GM21717 (cell line): ENCODE data around the gene TBC1D22B.

Source experiments
- ATAC-seq: cut with Tn5 transposase; IDR thresholded peaks from one replicate; pipeline ENCODE4 v1.9.1; 2021; ENCODE audit warnings: mild to moderate bottlenecking, moderate library complexity; ENCODE audit not compliant: unreplicated experiment

Gene TBC1D22B

GRCh38 chr6:37352384-37352783, 94.8 kb downstream of the TBC1D22B start:
- ATAC-seq, result no peak

- ATAC-seq, result peak; percentile 81
Measured at GRCh38 chr6:37353761-37354525, 96.4 kb downstream of the TBC1D22B start, which contains the start of gene RNF8. RNF8 (plus strand) TSS chr6:37353983; CDS start chr6:37354165, 182 bp downstream.

- peak; percentile 12 for ATAC-seq
Measured at GRCh38 chr6:37354526-37355384, 97.2 kb downstream of the TBC1D22B start.

DNA sequence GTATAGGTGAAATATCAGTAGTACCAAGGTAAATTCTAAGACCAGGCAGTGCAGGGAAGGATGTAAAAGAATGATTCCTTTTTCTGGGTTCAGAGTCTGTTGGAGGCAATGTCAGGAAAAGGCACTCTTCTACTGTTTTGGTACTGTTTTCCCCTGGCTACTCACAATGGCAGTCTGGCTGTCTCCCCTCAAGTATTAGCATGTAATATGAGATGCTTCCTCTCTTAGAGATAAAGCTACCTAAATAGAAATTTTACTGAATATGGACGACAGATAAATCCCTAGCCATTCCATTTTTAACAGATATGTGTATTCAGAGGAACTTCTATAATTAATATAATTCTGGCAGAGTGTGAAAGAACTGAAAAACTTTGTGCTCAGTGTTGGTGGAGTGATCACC, 99.7 kb downstream of the TBC1D22B start:
- no peak for ATAC-seq

GRCh38 chr6:37357860-37358259, 100.3 kb downstream of the TBC1D22B start:
- ATAC-seq, result no peak

- ATAC-seq, result no peak
Measured at GRCh38 chr6:37359039-37359438, 101.5 kb downstream of the TBC1D22B start.

DNA sequence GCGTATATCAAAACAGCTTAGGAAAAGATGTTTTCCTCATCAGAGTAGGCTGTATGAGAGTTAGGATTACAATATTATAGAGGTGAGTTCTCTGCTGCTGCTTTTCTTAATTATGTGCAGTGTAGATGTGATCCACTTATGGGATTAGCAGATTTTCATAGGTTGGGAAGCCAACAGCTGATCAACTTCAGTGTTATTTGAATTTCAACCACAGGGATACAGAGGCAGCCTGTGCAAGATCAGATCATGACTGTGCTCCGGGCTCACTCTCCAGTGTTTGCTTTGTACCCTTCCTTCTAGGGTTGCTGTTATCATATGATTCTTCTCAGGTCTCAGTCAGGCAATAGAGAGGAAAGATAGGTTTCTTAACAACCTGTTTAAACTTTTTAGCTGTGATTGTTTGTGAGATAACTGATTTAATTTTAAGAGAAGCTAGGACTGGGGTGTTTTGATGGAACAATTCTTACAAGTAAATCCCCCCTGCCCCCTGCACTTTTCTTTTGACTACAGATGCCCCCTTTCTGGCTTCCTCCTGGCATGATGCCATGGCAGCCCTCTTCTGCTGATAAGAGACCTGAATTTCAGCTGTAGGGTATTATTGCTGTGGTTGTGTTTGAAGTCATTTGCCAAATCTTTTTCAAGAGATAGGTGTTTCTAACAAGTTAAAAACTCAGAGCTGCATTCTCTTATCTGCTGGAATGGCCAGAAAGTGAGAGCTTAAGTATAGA, 104.7 kb downstream of the TBC1D22B start:
- ATAC-seq, result no peak

GRCh38 chr6:37365791-37366190, 108.2 kb downstream of the TBC1D22B start:
- no peak for ATAC-seq

- ATAC-seq, result no peak
Measured at GRCh38 chr6:37366910-37367309, 109.3 kb downstream of the TBC1D22B start.

GRCh38 chr6:37368961-37369320, 111.4 kb downstream of the TBC1D22B start:
- no peak for ATAC-seq

- no peak for ATAC-seq
Measured at GRCh38 chr6:37369321-37370201, 112.0 kb downstream of the TBC1D22B start.

- ATAC-seq, result no peak
Measured at GRCh38 chr6:37371154-37372083, 113.8 kb downstream of the TBC1D22B start.

DNA sequence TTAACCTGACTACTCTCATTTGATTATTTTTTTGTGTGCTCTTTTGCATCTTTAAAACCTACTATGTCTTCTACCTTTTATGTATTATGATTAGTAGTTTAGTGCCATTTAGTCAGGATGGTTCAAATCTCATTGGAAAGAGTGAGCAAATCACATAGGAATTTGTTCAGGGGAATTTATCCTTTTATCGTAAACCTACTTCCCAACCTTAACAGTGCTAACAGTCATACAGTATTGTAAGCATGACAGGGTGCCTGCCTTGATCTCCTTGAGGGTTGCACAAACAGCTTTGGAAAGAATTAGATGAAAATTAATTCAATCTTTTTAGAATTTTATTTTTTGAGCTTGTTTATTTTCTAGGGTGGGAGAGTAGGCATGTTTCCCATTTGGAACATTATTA, 114.5 kb downstream of the TBC1D22B start:
- no peak for ATAC-seq

DNA sequence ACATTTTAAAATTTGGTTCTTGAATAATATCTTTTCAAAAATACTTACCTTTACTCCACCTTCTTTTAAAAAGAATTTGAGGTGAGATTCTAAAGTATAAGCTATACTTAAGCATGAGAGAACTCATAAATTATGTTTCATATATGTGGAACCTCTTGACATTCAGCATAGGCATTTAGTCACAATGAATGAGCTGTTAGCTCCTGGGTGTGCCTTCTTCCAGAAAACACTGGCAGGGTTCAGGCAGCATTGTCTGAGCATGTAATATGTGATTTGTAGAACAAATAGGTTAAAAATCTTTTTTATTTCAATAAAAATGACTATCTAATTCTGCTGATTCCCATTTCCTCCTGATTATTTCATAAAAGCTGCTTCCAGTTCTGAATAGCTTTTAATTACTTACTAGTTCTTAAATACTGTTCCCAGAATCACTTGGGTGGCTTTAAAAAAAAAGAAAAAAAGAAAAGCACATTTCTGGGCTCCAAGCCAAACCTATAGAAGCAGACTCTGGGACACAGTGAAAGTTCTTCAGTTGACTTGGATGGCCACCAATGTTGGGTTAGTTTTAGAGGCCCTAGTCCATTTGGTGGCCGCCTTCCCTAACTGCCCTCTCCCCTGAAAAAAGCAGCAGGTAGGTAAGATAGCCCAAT, 116.4 kb downstream of the TBC1D22B start:
- ATAC-seq, result no peak

DNA sequence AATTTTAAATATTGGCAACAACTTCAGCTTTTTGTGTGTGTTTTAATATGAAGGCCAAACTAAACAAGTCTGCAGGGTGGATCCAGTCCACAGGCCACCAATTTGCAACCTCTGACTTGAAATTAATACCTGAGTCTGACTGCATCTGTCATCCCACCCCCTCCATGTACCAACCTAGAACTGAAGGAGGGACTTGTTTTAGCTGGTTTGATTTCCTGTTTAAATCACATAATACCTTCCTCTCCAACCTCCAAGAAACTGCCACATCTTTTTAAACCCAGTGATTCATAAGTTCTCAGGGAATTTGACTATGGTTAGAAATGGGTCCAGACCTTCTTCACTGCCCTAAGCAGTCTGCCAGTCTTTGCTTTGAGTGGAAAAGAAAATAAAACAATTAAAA, 117.8 kb downstream of the TBC1D22B start:
- no peak for ATAC-seq

DNA sequence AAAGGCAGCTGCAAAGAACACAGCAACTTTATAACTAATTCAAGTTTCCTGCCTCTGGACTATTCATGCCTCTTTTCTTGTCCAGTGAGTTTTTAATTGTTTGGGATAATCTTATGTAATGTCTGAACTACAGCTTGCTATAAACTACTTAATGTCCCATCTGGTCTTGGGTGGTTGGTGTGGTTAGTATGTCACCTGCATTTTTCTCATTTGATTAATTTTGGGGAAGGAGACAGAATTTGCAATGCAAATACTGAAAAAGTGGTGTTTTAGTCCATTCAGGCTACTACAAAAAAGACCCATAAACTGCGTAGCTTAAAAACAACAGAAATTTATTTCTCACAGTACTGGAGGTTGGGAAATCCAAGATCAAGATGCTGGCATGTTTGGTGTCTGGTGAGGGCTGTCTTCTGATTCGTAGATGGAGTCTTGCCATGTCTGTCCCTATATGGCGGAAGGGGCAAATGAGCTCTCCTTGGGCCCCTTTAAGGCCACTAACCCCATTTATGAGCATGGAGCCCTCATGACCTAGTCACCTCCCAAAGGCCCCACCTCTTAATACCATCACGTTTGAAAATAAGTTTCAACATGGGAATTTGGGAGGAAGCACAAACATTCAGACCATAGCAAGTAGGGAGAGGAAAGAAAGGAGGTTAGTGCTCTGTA, 118.6 kb downstream of the TBC1D22B start:
- ATAC-seq, result no peak

DNA sequence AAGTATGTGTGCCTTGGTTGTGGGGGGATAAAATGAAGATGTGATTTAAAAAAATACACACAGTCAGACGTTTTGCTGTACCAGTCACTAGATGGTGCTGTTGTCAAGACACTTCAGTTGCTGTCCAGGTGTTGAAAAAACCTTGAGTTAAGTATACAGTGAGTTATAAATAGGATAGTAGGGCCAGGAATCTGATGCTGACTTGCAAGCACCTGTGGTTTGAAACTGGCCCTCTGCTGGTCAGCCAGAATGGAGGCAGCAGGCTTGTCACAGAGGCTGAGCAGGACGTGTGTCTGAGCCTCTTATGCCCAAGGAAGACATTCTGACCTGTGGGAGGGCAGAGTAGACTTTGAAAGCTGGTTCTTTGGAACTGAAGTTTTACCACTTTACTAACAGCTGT, 124.0 kb downstream of the TBC1D22B start:
- ATAC-seq, result no peak
